Fibroblast of villous mesenchyme (primary cell): Measurements from ENCODE around the gene FCRL2. TPM values are rescaled to one million over a fixed set of nuclear protein-coding genes. Genes with fewer than 3 reads are reported as not detected.
"Not testable (repeated sequence)": the region's sequence is repeated elsewhere in the genome, so short reads cannot be mapped to it uniquely, and the experiment has no call there.

Experiments
- DNase-seq: peaks from one replicate; pipeline ENCODE4 v3.0.0-alpha.2; 2010; ENCODE audit warnings: low read depth
- H3K4me3 ChIP-seq: 2 replicates; pipeline ENCODE4 v1.5.1; 2011; ENCODE audit warnings: low read depth, mild to moderate bottlenecking, low read length
- total RNA-seq: library from RNA; depleted of rRNA; stranded (reverse); fragments of >200 nt; gene quantifications from 2 replicates; pipeline ENCODE4 v1.2.3, GENCODE V29; 2012
- TF ChIP-seq, protein P1 (sequence below): IDR thresholded peaks from 2 replicates; pipeline ENCODE4 v1.5.1; 2012; ENCODE audit warnings: low read depth, mild to moderate bottlenecking, low read length; ENCODE audit not compliant: insufficient read depth

The FCRL2 gene
- total RNA-seq, 1 donor: not detected

DNA sequence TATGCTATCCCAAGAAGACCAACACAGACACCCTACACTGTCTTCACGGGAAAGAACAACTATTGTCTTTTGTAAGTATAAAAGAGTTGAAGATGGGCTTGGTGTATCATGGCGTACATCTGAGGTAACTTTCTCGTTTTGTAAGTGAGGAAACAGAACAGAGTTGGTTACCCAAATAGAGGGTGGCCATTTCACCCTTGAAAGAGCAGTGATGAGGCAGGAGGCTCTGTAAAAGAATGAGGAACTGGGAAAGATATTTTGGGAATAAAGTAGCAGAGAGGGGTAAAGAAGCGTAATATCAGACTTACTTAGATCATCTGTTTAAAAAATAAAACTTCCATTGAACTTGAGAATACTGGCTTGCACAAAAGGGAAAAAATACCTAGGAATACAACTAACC is 18.9 kb downstream of the FCRL2 start:
- TF ChIP-seq, protein P1, sequence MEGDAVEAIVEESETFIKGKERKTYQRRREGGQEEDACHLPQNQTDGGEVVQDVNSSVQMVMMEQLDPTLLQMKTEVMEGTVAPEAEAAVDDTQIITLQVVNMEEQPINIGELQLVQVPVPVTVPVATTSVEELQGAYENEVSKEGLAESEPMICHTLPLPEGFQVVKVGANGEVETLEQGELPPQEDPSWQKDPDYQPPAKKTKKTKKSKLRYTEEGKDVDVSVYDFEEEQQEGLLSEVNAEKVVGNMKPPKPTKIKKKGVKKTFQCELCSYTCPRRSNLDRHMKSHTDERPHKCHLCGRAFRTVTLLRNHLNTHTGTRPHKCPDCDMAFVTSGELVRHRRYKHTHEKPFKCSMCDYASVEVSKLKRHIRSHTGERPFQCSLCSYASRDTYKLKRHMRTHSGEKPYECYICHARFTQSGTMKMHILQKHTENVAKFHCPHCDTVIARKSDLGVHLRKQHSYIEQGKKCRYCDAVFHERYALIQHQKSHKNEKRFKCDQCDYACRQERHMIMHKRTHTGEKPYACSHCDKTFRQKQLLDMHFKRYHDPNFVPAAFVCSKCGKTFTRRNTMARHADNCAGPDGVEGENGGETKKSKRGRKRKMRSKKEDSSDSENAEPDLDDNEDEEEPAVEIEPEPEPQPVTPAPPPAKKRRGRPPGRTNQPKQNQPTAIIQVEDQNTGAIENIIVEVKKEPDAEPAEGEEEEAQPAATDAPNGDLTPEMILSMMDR: no peak

GRCh38 chr1:157753611-157754010 is 23.3 kb downstream of the FCRL2 start:
- no peak overlapping the region for H3K4me3 ChIP-seq
- TF ChIP-seq, protein P1: no peak
- no peak for DNase-seq

More for the DNA sequence above, 18.9 kb downstream of the FCRL2 start:
- H3K4me3 ChIP-seq: no peak overlapping the region
- DNase-seq: no peak

- TF ChIP-seq, protein P1: no peak
- no peak for DNase-seq
- no peak overlapping the region for H3K4me3 ChIP-seq
Measured at GRCh38 chr1:157751283-157751682, 25.6 kb downstream of the FCRL2 start.

DNA sequence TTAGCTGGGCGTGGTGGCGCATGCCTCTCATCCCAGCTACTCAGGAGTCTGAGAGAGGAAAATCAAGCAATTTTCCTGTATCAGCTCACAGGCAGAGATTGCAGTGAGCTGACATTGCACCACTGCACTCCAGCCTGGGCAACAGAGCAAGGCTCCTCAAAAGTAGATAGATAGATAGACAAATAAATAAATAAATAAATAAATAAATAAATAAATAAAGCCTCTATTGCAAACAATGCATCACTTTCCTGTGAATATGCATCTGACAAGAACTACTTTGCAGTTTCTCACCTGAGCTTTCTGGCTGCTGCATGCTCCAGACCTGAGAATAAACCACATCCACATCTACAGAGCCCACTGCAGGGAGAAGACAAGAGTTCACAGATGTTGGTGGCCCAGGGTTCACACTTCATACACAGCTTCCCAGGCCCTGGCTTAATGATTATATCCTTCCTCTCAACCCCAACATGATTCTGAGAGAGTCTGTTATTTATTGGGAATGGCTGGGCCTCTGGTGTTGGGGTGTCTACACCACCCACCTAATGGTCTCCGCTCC is 28.6 kb downstream of the FCRL2 start:
- no peak overlapping the region for H3K4me3 ChIP-seq
- no peak for DNase-seq
- TF ChIP-seq, protein P1: no peak

GRCh38 chr1:157739229-157739901 is 37.6 kb downstream of the FCRL2 start:
- no peak overlapping the region for H3K4me3 ChIP-seq
- no peak for DNase-seq
- TF ChIP-seq, protein P1: no peak

- DNase-seq, H3K4me3 ChIP-seq: not testable (repeated sequence)
Measured at GRCh38 chr1:157735991-157736390, 40.9 kb downstream of the FCRL2 start.

GRCh38 chr1:157734321-157734720 is 42.6 kb downstream of the FCRL2 start:
- TF ChIP-seq, protein P1: no peak
- H3K4me3 ChIP-seq: no peak overlapping the region
- DNase-seq: no peak
